Measurements from ENCODE around the gene LNX1. TPM values are rescaled to one million over a fixed set of nuclear protein-coding genes. Genes with fewer than 3 reads are reported as not detected.

The LNX1 gene
- total RNA-seq, 1 donor from 2014 or later = 13.0 TPM

DNA sequence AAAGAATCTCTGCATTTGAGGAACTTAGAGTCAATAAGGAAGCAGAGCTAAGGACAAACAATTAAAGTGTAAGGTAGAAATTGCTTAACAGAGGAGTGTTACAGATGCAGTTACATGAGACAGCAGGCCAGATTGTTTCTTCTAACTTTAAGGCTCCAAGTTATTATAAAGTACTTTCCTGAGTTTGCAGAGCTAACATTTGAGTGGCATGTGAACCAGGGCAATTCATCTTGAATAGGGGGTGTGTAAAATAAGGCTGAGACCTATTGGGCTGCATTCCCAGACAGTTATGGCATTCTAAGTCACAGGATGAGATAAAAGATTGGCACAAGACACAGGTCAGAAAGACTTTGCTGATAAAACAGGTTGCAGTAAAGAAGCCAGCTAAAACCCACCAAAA is 7.6 kb upstream of the LNX1 start:
- Mint-ChIP-seq H3K4me3 (no peak overlapping the region), H3K27me3 (ENCODE audit: low read depth) (no peaks in the 10 kb centered on the region), H3K27ac (peak overlapping the region; percentile 31), H3K36me3 (no peaks in the 10 kb centered on the region), H3K4me1 (peaks cover 14% of the 10 kb centered on the region), H3K9me3 (peaks cover 7% of the 10 kb centered on the region)
- TF ChIP-seq, protein P1, sequence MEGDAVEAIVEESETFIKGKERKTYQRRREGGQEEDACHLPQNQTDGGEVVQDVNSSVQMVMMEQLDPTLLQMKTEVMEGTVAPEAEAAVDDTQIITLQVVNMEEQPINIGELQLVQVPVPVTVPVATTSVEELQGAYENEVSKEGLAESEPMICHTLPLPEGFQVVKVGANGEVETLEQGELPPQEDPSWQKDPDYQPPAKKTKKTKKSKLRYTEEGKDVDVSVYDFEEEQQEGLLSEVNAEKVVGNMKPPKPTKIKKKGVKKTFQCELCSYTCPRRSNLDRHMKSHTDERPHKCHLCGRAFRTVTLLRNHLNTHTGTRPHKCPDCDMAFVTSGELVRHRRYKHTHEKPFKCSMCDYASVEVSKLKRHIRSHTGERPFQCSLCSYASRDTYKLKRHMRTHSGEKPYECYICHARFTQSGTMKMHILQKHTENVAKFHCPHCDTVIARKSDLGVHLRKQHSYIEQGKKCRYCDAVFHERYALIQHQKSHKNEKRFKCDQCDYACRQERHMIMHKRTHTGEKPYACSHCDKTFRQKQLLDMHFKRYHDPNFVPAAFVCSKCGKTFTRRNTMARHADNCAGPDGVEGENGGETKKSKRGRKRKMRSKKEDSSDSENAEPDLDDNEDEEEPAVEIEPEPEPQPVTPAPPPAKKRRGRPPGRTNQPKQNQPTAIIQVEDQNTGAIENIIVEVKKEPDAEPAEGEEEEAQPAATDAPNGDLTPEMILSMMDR (IDR thresholded peaks at IDR 0.05; ENCODE audit: unreplicated experiment) = no peak
- DNase-seq (ENCODE audit: low spot score in 2 of 2, unreplicated experiment in 2 of 2) = no peak

DNA sequence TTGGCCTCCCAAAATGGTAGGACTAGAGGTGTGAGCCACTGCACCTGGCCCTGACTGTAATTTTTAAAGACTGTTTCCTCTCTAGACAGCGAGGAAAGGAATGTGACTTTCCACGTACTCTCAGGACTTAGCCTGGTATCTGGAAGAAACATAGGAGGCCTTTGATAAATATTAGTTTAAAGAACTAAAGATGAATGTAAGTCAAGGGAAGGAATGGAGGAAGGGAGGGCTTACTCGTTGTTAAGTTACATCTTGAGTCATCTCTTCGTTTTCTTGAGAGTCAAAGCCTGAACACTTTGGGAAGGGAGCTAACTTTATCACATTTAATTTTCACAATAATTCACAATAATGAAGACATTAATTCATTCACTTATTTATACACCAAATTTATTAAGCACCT is 7.2 kb upstream of the LNX1 start:
- Mint-ChIP-seq H3K27ac (peak overlapping the region; percentile 31), H3K4me3 (no peak overlapping the region), H3K4me1 (peaks cover 14% of the 10 kb centered on the region), H3K36me3 (no peaks in the 10 kb centered on the region), H3K9me3 (peaks cover 6% of the 10 kb centered on the region), H3K27me3 (ENCODE audit: low read depth) (no peaks in the 10 kb centered on the region)
- TF ChIP-seq, protein P1 (IDR thresholded peaks at IDR 0.05; ENCODE audit: unreplicated experiment) = no peak
- DNase-seq (ENCODE audit: low spot score in 2 of 2, unreplicated experiment in 2 of 2) = no peak

DNA sequence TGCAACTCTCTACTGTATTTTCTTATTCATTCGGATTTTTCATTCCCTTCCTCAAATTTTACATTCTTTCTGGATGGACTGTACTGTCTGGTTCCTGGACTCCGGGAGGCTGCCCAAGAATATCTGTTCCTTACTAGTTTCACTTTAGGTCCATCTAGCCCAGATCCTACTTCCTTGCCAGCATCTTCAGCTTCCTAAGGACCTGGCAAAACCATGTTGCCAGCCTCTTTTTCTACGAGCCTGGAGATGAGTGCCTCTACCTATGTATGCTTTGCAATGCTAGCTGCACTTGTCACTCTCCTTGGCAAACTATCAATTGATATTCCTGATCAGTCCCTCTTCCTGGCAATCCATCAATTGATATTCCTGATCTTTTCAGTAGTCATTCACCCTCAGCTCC is 5.6 kb upstream of the LNX1 start:
- Mint-ChIP-seq H3K36me3 (no peaks in the 10 kb centered on the region), H3K9me3 (no peaks in the 10 kb centered on the region), H3K27me3 (ENCODE audit: low read depth) (no peaks in the 10 kb centered on the region), H3K4me1 (peaks cover 29% of the 10 kb centered on the region), H3K27ac (no peak overlapping the region), H3K4me3 (no peak overlapping the region)
- TF ChIP-seq, protein P1 (IDR thresholded peaks at IDR 0.05; ENCODE audit: unreplicated experiment) = no peak
- no peak for DNase-seq (ENCODE audit: low spot score in 2 of 2, unreplicated experiment in 2 of 2)

DNA sequence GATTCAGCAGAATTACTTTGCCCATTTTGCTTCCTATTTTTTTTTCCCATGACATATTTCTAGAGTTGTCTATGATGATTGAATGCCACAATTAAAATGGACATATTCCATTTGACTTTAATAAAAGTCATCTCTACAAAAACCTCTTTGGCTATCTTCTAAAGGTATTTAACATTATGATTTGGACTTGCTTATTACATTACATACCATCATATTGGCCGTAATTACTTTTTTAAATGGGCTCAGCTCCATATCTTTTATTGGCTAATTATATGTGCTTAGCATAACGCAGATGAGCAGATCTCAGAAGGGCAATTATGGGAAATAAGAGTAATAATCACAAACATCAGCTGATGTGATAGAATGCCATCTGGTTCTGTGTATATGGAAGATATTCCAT is 4.5 kb upstream of the LNX1 start:
- Mint-ChIP-seq H3K4me1 (peaks cover 36% of the 10 kb centered on the region), H3K27ac (no peak overlapping the region)

DNA sequence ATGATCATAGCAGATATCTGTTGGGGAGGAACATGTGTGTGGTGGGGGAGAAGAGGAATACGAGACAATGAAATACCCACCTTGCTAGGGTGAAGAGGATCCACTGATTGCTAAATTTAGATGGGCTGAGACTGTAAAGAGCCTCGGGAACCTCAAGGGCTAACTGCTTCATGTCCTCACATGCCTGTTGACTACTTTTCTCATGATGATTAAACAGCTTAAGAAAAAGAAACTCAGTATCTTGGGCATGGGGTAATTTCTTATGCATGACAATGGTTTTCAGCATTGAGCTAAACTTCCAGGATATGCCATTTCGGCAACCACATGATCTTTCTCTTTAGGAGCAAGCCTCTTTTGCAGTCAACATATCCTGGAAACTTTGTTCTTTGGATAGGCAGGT is 3.9 kb upstream of the LNX1 start:
- TF ChIP-seq, protein P1 (IDR thresholded peaks at IDR 0.05; ENCODE audit: unreplicated experiment) = no peak
- no peaks in the 10 kb centered on the region for H3K27me3 Mint-ChIP-seq (ENCODE audit: low read depth)
- no peak overlapping the region for H3K27ac Mint-ChIP-seq

More for the DNA sequence above, 4.5 kb upstream of the LNX1 start:
- no peaks in the 10 kb centered on the region for H3K9me3 Mint-ChIP-seq
- H3K36me3 Mint-ChIP-seq = no peaks in the 10 kb centered on the region
- H3K4me3 Mint-ChIP-seq = no peak overlapping the region
- TF ChIP-seq, protein P1 (IDR thresholded peaks at IDR 0.05; ENCODE audit: unreplicated experiment) = no peak
- no peaks in the 10 kb centered on the region for H3K27me3 Mint-ChIP-seq (ENCODE audit: low read depth)
- no peak for DNase-seq (ENCODE audit: low spot score in 2 of 2, unreplicated experiment in 2 of 2)

DNA sequence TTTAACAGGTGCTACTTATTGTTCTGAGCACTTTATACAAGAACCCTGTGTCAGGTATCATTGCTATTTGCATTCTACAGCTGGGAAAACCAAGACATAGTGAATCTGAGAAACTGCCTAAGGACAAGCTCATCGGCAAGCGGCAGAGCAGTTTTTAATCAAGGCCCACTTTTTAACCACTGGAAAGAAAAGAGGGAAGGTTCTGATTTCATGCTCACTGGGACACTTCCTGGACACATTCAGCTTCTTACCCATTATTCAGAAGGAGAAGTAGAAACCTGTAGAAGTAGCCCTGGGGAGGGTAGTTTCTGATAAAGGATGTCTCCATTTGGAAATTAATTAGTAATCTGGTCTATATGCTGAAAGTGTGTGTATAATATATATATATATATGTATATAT is 2.5 kb upstream of the LNX1 start:
- Mint-ChIP-seq H3K9me3 (no peaks in the 10 kb centered on the region), H3K4me1 (peaks cover 51% of the 10 kb centered on the region), H3K4me3 (peak overlapping the region; percentile 73), H3K36me3 (no peaks in the 10 kb centered on the region), H3K27ac (no peak overlapping the region), H3K27me3 (ENCODE audit: low read depth) (no peaks in the 10 kb centered on the region)
- DNase-seq (ENCODE audit: low spot score in 2 of 2, unreplicated experiment in 2 of 2) = no peak
- TF ChIP-seq, protein P1 (IDR thresholded peaks at IDR 0.05; ENCODE audit: unreplicated experiment) = no peak

More for the DNA sequence above, 3.9 kb upstream of the LNX1 start:
- no peak for DNase-seq (ENCODE audit: low spot score in 2 of 2, unreplicated experiment in 2 of 2)
- Mint-ChIP-seq H3K4me3 (no peak overlapping the region), H3K4me1 (peaks cover 42% of the 10 kb centered on the region), H3K9me3 (no peaks in the 10 kb centered on the region), H3K36me3 (no peaks in the 10 kb centered on the region)

Data from mesothelial cell of epicardium (in vitro differentiated cells).